ENCODE results near the gene SH3BP4. TPM values are rescaled to one million over a fixed set of nuclear protein-coding genes. Genes with fewer than 3 reads are reported as not detected.

The SH3BP4 gene
- total and polyA plus RNA-seq, 7 donors, result 4.8 to 22.8 (median 14.0) TPM

- TF ChIP-seq EP300 (IDR thresholded peaks at IDR 0.05), result no peak
- no peak for TF ChIP-seq POLR2AphosphoS5 (IDR thresholded peaks at IDR 0.05)
- TF ChIP-seq POLR2A (IDR thresholded peaks at IDR 0.05), result no peak
- no peak for TF ChIP-seq CTCF (IDR thresholded peaks at IDR 0.05)
- no peak overlapping the region for H3K4me3 ChIP-seq
- no peak for DNase-seq
- intact Hi-C loops (cut with DNase I), result no loop called here
- WGBS, 2 donors, result 78 to 84% methylated on average over 9 of the region's 9 CpGs
- H3K4me1 ChIP-seq, result peaks cover 0 to 14% (median 7%) of the 10 kb centered on the region in 4 donors
- H3K27me3 ChIP-seq, result no peaks in the 10 kb centered on the region
- no peak overlapping the region for H3K27ac ChIP-seq
- H3K36me3 ChIP-seq, result peaks cover 4 to 34% (median 17%) of the 10 kb centered on the region in 4 donors
- H3K9me3 ChIP-seq, result no peaks in the 10 kb centered on the region
Measured at GRCh38 chr2:235045973-235046343, 94.1 kb downstream of the SH3BP4 start.

GRCh38 chr2:235046589-235046988 lies 94.8 kb downstream of the SH3BP4 start:
- TF ChIP-seq EP300 (IDR thresholded peaks at IDR 0.05), result no peak
- TF ChIP-seq POLR2AphosphoS5 (IDR thresholded peaks at IDR 0.05), result no peak
- no peak for TF ChIP-seq CTCF (IDR thresholded peaks at IDR 0.05)
- no peak for TF ChIP-seq POLR2A (IDR thresholded peaks at IDR 0.05)
- intact Hi-C loops (cut with DNase I), result no loop called here
- Histone ChIP-seq H3K27me3 (no peaks in the 10 kb centered on the region), H3K4me1 (peaks cover 0 to 20% (median 10%) of the 10 kb centered on the region in 4 donors), H3K36me3 (peaks cover 4 to 28% (median 12%) of the 10 kb centered on the region in 4 donors), H3K4me3 (no peak overlapping the region), H3K9me3 (no peaks in the 10 kb centered on the region), H3K27ac (no peak overlapping the region)
- DNase-seq, result no peak
- 84 to 91% methylated on average over 5 of the region's 5 CpGs for WGBS, 2 donors

DNA sequence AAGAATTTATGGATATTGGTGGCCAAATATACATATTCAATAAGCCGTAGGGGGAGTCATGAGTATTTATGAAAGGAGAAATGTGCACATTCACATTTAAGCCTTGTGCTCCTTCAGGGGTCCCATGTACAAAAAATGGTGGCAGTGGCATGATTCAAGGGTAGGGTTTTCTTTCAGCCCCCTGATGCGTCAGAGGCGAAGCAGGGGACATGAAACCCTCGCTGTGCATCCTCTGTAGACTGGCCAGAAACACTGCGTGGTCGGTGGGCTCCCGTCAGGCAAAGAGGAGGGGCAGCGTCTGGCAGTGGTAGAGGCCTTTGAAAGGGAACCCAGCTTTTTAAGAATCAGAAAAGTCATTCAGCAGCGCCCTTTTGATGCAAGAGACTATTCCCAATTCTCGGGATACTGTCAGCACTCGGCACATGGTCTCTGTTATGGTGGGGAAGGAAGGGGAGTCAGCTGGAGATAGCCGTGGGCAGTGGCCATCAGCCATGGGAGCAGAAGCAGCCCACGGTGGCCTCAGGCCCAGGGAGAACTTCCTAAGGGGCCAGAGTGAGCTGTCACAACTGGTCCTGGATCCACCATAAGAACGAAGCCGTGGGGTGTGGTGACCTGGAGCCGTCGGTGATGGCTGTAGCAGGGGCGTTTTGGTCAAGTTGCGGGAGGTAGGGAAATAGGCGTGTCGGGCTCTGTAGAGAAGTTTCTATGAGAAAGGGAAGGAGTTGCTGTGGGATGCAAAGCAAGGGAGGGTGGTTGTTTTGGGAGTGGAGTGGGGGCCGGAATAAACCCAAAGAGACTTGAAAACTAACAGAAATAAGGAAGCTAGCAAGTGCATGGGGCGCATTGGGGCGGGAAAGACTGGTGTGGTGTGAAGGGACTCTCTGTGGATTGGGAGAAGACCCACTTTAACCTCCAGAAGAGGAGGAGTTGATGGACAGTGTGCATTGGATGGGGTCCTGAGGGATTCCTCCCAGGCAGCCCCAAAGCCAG lies 95.6 kb downstream of the SH3BP4 start:
- no peak overlapping the region for H3K4me3 ChIP-seq
- TF ChIP-seq POLR2A (IDR thresholded peaks at IDR 0.05), result no peak
- H3K27me3 ChIP-seq, result no peaks in the 10 kb centered on the region
- H3K9me3 ChIP-seq, result no peaks in the 10 kb centered on the region
- peaks cover 0 to 23% (median 10%) of the 10 kb centered on the region in 4 donors for H3K4me1 ChIP-seq
- whole genome bisulfite sequencing, 2 donors, result 93 to 95% methylated on average over 24 of the region's 24 CpGs
- intact Hi-C loops (cut with DNase I), result no loop called here
- no peak for DNase-seq
- peaks cover 2 to 22% (median 4%) of the 10 kb centered on the region in 4 donors for H3K36me3 ChIP-seq
- H3K27ac ChIP-seq, result no peak overlapping the region

GRCh38 chr2:235048549-235048948 lies 96.7 kb downstream of the SH3BP4 start:
- intact Hi-C loops (cut with DNase I), result no loop called here
- H3K4me3 ChIP-seq, result no peak overlapping the region

More at GRCh38 chr2:235048549-235048948, 96.7 kb downstream of the SH3BP4 start:
- TF ChIP-seq POLR2AphosphoS5 (IDR thresholded peaks at IDR 0.05) (peak in 1 of 4 donors; percentile 21), POLR2A (IDR thresholded peaks at IDR 0.05) (no peak), CTCF (IDR thresholded peaks at IDR 0.05) (no peak)
- no peak for DNase-seq
- H3K36me3 ChIP-seq, result peaks cover 0 to 24% (median 2%) of the 10 kb centered on the region in 4 donors
- 21 to 60% methylated on average over 7 of the region's 7 CpGs for WGBS, 2 donors
- H3K27ac ChIP-seq, result no peak overlapping the region
- H3K4me1 ChIP-seq, result peaks cover 0 to 23% (median 10%) of the 10 kb centered on the region in 4 donors
- H3K9me3 ChIP-seq, result no peaks in the 10 kb centered on the region
- H3K27me3 ChIP-seq, result no peaks in the 10 kb centered on the region
